ENCODE results near the gene ADARB1.

ADARB1 gene, protein sequence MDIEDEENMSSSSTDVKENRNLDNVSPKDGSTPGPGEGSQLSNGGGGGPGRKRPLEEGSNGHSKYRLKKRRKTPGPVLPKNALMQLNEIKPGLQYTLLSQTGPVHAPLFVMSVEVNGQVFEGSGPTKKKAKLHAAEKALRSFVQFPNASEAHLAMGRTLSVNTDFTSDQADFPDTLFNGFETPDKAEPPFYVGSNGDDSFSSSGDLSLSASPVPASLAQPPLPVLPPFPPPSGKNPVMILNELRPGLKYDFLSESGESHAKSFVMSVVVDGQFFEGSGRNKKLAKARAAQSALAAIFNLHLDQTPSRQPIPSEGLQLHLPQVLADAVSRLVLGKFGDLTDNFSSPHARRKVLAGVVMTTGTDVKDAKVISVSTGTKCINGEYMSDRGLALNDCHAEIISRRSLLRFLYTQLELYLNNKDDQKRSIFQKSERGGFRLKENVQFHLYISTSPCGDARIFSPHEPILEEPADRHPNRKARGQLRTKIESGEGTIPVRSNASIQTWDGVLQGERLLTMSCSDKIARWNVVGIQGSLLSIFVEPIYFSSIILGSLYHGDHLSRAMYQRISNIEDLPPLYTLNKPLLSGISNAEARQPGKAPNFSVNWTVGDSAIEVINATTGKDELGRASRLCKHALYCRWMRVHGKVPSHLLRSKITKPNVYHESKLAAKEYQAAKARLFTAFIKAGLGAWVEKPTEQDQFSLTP

DNA sequence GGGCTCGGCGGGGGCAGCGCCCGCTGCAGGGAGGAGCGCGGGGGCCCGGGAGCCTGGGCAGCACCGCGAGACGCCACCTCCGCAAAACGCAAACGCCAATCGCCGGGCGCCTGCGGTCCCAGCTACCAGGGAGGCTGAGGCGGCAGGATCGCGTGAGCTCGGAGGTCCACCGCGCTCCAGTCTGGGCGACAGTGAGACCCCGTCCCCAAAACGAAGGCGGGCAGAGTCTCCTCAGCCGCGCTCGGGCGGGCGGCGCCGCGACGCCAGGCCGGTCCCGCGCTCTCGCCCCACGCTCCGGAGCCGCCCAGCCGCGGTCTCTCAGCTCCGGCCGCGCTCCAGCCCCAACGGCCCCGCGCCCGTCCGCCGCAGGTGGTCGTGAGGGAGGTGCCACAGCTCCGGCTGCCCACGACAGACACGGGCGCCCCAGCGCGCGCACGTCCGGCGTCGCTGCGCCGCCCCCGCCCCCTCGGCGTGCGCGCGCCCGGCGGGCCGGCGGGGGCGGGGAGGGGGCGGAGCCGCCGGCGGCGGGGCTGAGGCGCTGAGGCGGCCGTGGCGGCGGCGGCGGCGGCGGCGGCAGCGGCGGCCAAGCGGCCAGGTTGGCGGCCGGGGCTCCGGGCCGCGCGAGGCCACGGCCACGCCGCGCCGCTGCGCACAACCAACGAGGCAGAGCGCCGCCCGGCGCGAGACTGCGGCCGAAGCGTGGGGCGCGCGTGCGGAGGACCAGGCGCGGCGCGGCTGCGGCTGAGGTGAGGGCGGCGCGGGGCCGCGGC is at the start of gene ADARB1:
Gene ADARB1 (plus strand): TSS at position 533 of the 770 bp plus-strand sequence. CDS start 97,077 bp downstream, outside the sequence.
- Histone ChIP-seq H3K4me2 (ENCODE audit: insufficient read depth, low read length) (peak within 1 kb of the TSS; percentile 97), H3K27me3 (ENCODE audit: insufficient read depth, low read length, poor library complexity) (peaks cover 8% of the 10 kb centered on the region), H2AFZ (ENCODE audit: low read depth, low read length) (peak within 1 kb of the TSS; percentile 90), H3K4me3 (ENCODE audit: low read depth in 1 of 2, low read length in 2 of 2) (peak within 1 kb of the TSS; percentile 54 to 93), H3K27ac (ENCODE audit: low read length) (peak within 1 kb of the TSS; percentile 69), H4K20me1 (ENCODE audit: insufficient read depth, low read length) (peaks cover 15% of the 10 kb centered on the region), H3K79me2 (ENCODE audit: insufficient read depth, low read length) (peaks cover 31% of the 10 kb centered on the region), H3K4me1 (ENCODE audit: insufficient read depth, low read length) (peaks cover 51% of the 10 kb centered on the region), H3K36me3 (ENCODE audit: insufficient read depth, low read length) (no peaks in the 10 kb centered on the region; the same call in 1 of the 2 replicates), H3K9me3 (ENCODE audit: insufficient read depth, low read length, severe bottlenecking) (no peaks in the 10 kb centered on the region), H3K9ac (ENCODE audit: low read depth, low read length) (peak within 1 kb of the TSS; percentile 87)
- no peak for TF ChIP-seq EZH2 (IDR thresholded peaks at IDR 0.05; ENCODE audit: borderline replicate concordance, low read depth, low read length, severe bottlenecking)
- TF ChIP-seq, protein P1, sequence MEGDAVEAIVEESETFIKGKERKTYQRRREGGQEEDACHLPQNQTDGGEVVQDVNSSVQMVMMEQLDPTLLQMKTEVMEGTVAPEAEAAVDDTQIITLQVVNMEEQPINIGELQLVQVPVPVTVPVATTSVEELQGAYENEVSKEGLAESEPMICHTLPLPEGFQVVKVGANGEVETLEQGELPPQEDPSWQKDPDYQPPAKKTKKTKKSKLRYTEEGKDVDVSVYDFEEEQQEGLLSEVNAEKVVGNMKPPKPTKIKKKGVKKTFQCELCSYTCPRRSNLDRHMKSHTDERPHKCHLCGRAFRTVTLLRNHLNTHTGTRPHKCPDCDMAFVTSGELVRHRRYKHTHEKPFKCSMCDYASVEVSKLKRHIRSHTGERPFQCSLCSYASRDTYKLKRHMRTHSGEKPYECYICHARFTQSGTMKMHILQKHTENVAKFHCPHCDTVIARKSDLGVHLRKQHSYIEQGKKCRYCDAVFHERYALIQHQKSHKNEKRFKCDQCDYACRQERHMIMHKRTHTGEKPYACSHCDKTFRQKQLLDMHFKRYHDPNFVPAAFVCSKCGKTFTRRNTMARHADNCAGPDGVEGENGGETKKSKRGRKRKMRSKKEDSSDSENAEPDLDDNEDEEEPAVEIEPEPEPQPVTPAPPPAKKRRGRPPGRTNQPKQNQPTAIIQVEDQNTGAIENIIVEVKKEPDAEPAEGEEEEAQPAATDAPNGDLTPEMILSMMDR (IDR thresholded peaks at IDR 0.05; ENCODE audit: borderline replicate concordance, extremely low read depth, low read length, poor library complexity, severe bottlenecking): no peak
- peak; percentile 63 for DNase-seq
- peak; percentile 13 for ATAC-seq (ENCODE audit: insufficient read depth, low read depth)

DNA sequence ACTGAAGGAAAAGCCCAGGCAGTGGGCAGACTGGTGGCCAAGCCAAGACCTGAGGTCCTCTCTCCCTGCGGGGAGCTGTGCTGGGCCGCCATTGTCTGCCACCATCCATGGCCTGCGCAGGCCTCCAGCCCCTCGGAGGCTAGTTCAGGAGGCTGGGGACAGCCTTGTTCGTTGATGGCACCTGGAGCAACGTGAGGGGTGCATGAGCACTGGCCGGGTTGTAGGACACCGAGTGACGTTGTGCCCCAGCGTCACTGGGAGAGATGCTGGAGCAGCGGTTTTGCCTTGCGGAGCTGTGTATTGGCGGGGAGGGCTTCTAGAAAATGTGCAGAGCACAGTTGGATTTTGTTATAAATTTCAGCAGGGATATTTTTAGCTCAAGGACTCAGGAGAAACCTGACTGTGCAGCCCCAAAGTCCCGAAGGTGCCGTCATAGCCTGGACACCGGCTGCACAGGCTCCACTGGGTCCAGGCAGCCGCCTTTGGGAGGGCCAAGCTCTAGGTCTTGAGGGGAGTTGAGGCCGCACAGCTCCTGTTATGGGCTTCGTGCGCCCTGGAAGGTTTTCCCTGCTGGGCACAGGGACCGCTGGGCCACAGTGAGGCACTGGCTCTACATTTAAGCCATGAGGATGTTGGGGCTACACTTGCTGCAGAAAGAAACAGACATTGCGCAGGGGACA is 48.2 kb upstream of the ADARB1 start:
- Histone ChIP-seq H3K36me3 (ENCODE audit: insufficient read depth, low read length) (no peaks in the 10 kb centered on the region), H3K9ac (ENCODE audit: low read depth, low read length) (no peak overlapping the region), H3K79me2 (ENCODE audit: insufficient read depth, low read length) (no peaks in the 10 kb centered on the region), H3K4me1 (ENCODE audit: insufficient read depth, low read length) (no peaks in the 10 kb centered on the region), H4K20me1 (ENCODE audit: insufficient read depth, low read length) (no peaks in the 10 kb centered on the region), H3K27me3 (ENCODE audit: insufficient read depth, low read length, poor library complexity) (no peaks in the 10 kb centered on the region), H2AFZ (ENCODE audit: low read depth, low read length) (no peak overlapping the region), H3K9me3 (ENCODE audit: insufficient read depth, low read length, severe bottlenecking) (peaks cover 4% of the 10 kb centered on the region), H3K27ac (ENCODE audit: low read length) (no peak overlapping the region), H3K4me3 (ENCODE audit: low read depth in 1 of 2, low read length in 2 of 2) (no peak overlapping the region), H3K4me2 (ENCODE audit: insufficient read depth, low read length) (no peak overlapping the region)
- TF ChIP-seq EZH2 (IDR thresholded peaks at IDR 0.05; ENCODE audit: borderline replicate concordance, low read depth, low read length, severe bottlenecking): no peak
- TF ChIP-seq, protein P1 (IDR thresholded peaks at IDR 0.05; ENCODE audit: borderline replicate concordance, extremely low read depth, low read length, poor library complexity, severe bottlenecking): no peak
- DNase-seq: no peak
- ATAC-seq (ENCODE audit: insufficient read depth, low read depth): no peak

DNA sequence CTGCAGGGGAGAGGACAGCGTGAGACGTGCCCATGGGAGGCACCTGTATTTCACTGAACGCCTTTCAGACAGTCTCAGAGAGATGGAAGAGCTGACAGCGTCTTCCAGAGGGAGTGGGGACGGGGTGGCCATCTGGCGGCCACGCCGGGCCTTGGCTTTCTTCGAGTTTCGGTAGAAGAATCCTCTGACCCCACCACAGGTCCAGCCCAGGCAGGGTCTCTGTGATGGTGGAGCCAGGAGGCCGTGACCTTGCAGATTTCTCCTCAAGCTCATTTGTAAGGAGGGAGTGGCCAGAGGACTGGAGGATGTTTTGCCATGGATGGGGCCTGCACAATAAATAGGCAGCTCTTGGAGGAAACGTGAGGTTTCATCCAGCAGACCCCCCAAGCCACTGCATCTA is 47.6 kb upstream of the ADARB1 start:
- DNase-seq: no peak
- H3K4me2 ChIP-seq (ENCODE audit: insufficient read depth, low read length): no peak overlapping the region
- no peaks in the 10 kb centered on the region for H3K4me1 ChIP-seq (ENCODE audit: insufficient read depth, low read length)

More for the DNA sequence above, 47.6 kb upstream of the ADARB1 start:
- peaks cover 4% of the 10 kb centered on the region for H3K9me3 ChIP-seq (ENCODE audit: insufficient read depth, low read length, severe bottlenecking)
- no peak overlapping the region for H2AFZ ChIP-seq (ENCODE audit: low read depth, low read length)
- H3K9ac ChIP-seq (ENCODE audit: low read depth, low read length): no peak overlapping the region
- no peak overlapping the region for H3K27ac ChIP-seq (ENCODE audit: low read length)
- H4K20me1 ChIP-seq (ENCODE audit: insufficient read depth, low read length): no peaks in the 10 kb centered on the region
- H3K4me3 ChIP-seq (ENCODE audit: low read depth in 1 of 2, low read length in 2 of 2): no peak overlapping the region
- no peaks in the 10 kb centered on the region for H3K79me2 ChIP-seq (ENCODE audit: insufficient read depth, low read length)
- no peaks in the 10 kb centered on the region for H3K36me3 ChIP-seq (ENCODE audit: insufficient read depth, low read length)
- H3K27me3 ChIP-seq (ENCODE audit: insufficient read depth, low read length, poor library complexity): no peaks in the 10 kb centered on the region
- ATAC-seq (ENCODE audit: insufficient read depth, low read depth): no peak
- TF ChIP-seq EZH2 (IDR thresholded peaks at IDR 0.05; ENCODE audit: borderline replicate concordance, low read depth, low read length, severe bottlenecking): no peak
- TF ChIP-seq, protein P1 (IDR thresholded peaks at IDR 0.05; ENCODE audit: borderline replicate concordance, extremely low read depth, low read length, poor library complexity, severe bottlenecking): no peak
